DMS153 treated with DMSO at 0.1 percent for 48 hours (cell line): ENCODE measurements around the gene KLHL30.

ENCODE experiments used
- DNase-seq: peaks from one replicate; lab custom pipeline; 2025; ENCODE audit not compliant: unreplicated experiment; lab: John Stamatoyannopoulos, UW

The KLHL30 gene

GRCh38 chr2:238117199-238118154, 21.0 kb upstream of the KLHL30 start:
- DNase-seq: no peak

- DNase-seq: no peak
Observed at GRCh38 chr2:238119756-238120462, 18.6 kb upstream of the KLHL30 start.

GRCh38 chr2:238120463-238121298, 17.8 kb upstream of the KLHL30 start:
- no peak for DNase-seq

DNA sequence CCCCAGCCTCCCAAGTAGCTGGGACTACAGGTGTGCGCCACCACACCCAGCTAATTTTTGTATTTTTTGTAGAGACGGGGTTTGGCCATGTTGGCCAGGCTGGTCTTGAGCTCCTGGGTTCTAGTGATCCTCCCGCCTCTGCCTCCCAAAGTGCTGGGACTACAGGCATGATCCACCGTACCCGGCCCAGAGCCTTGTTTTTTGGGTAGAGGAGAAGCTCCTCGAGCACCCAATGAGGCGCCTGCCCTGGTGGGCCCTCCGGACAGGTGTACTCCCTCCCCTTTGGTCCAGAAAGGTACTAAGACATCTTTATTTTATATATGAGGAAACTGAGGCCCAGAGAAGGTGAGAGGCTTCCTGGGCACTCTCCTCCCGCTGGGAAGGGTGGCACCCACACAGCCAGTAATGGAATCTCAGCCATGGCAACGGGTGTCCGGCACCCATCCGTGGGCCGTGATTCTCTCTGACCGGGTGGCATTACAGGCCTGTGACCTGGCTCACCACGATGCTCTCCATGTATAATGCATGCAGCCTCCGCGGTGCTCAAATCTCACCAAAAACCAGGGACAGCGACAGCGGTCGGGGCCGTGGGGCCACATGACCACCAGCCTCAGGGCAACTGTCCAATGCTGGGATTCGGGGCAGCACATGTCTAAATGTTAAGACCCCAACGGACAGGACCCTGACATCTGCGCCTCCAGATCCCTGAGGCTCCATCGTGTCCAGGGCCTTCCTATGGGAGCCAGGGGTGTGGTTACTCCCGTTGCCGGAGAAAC, 16.8 kb upstream of the KLHL30 start:
- DNase-seq: no peak

DNA sequence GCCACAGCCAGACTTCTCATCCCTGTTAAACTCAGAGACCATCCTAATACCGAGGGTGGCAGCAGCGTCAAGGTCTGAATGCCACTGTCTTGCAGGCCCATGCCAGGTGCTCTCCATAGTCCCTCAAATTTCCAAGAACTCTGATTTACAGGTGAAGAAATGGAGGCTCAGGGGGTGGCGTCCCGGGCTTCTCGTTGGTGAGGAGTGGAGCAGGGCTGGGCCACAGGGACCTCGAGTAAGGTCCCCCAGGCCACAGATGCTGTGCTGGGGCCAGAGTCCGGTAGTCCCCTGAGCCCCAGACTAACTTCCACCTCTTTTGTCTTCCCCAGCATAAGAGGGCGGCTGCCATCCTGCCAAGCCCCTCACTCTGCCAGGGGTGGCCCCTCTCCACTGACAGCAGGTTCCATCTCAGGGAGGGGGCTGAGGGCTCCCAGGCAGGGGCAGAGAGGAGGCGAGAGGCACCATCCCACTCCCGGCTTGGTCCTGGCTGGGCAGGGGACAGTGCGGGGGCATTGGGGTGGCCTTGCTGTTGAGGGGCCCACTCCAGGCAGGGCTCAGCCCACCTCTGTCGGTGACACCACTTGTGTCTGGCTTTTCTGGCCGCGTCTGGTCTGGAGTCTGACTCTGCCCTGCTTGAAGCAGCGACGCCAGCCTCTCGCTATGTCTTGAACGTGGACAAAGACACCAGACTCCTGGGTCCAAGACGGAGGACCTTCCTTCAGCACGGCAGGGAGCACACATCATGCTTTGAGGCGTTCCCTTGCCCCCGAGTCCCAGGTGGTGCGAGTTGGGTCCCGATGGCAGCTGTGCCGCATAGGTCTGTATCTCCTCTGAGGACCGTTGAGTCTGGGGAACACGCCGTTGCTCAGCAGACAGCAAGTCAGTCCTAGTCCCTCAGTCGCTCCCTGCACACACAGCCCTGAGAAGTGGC, 15.9 kb upstream of the KLHL30 start:
- no peak for DNase-seq

DNA sequence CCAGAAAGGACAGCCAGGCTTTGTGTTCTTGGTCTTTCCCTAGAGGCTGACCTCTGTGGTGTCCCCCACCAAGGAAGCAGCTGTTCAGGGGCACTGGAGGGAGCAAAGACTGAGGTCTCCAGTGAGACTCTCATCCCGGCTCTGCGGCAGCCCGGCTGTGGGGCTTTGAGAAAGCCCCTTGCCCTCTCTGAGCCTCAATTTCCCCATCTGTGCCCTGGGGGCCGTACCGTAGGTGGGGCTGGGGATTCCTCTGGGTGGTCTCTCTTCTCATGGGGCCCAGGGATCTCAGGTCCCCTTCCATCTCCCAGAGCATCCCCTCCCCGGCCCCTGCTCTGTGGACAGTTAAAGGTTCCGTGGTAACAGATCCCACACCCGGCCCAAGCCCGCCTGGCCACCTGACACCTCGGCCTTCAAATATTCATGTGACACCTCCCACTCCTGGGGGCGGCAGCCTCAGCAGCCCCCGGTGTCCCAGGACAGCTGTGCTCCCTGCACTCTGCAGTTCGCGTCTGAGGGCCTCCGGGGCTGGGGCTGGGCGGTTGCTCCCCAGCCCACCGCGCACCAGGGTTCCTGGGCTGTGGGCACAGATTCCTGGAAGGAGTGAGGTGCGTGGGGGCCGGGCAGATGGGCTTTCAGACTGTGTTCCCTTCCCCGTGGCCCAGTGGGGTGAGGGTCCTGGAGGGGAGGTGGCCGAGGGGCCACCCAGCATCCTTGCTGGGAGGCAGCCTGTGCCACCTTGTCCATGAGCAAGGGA, 15.1 kb upstream of the KLHL30 start:
- DNase-seq: no peak

DNA sequence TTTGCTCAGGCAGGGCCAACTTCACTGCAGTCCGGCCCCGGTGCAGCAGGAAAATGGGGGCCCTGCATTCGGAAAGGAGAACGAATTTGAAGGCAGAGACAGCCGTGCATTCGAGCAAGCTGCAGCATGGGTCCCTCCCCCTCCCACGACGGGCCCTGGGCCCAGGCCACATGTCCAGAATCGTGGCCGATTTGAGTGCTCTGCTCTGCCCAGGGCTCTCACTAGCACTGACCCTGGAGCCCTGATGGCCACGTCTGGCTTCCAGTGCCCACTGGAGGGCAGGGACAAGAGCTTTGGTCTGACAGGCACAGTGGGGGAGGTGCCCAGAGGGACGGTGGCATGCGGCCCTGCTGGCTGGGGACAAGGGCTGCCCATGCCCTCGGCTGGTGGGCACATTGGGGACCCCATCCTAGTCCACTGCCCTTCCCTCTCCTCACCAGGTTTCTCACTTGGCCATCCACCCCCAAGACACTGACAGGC, 14.4 kb upstream of the KLHL30 start:
- no peak for DNase-seq

GRCh38 chr2:238124488-238125126, 13.9 kb upstream of the KLHL30 start:
- no peak for DNase-seq

DNA sequence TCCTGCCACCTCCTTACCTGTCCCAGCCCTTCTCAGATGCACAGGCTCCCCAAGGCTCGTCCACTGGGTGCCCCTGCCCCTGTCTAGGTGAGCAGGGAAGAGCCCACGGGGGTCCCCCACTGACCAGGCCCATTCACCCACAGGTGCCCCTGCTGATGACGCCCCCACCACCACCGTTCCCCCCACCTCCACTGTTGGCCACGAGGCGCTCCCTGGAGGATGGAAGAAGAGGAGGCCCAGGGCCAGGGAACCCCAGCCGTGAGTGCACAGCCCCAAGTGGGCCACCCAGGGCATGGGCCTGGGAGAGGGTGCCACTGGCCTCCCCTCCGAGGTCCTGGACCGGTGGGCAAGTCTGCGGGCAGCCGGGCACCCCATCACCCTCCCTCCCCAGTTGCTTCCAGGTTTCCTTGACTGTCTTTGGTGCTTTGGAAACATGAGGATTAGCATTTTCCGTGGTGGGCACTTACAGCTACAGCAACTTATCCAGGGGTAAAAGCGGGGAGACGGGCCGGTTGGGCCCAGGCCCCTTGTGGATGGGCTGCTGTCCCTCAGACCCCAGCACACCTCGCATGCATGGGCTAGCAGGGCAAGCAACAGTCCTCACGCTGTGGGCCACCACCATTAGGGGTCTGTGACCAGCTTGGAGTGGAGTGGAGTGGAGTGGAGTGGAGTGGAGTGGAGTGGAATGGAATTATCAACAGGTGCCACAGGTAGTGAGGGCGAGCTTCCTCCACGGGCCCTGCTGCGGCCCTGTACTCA, 13.2 kb upstream of the KLHL30 start:
- DNase-seq: no peak

DNA sequence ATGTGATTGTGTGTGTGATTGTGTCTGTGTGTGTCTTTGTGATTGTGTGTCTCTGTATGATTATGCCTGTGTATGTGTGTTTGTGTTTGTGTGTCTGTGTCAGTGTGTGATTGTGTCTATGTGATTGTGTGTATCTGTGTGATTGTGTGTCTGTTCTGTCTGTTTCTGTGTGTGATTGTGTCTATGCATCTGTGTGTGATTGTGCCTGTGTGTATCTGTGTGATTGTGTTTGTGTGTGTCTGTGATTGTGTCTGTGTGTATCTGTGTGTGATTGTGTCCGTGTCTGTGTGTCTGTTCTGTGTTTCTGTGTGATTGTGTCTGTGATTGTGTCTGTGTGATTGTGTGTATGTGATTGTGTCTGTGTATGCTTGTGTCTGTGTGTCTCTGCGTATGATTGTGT, 12.1 kb upstream of the KLHL30 start:
- DNase-seq: no peak

DNA sequence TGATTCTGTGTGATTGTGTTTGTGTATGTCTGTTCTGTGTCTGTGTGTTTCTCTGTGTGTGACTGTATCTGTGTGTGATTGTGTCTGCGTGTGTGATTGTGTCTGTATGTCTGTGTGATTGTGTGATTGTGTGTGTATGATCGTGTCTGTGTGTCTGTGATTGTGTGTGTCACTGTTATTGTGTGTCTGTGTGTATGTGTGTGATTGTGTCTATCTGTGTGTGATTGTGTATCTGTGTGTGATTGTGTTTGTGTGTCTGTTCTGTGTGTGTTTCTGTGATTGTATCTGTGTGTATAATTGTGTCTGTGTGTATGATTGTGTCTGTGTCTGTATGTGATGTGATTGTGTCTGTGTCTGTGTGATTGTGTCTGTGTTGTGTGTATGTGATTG, 11.7 kb upstream of the KLHL30 start:
- DNase-seq: no peak

DNA sequence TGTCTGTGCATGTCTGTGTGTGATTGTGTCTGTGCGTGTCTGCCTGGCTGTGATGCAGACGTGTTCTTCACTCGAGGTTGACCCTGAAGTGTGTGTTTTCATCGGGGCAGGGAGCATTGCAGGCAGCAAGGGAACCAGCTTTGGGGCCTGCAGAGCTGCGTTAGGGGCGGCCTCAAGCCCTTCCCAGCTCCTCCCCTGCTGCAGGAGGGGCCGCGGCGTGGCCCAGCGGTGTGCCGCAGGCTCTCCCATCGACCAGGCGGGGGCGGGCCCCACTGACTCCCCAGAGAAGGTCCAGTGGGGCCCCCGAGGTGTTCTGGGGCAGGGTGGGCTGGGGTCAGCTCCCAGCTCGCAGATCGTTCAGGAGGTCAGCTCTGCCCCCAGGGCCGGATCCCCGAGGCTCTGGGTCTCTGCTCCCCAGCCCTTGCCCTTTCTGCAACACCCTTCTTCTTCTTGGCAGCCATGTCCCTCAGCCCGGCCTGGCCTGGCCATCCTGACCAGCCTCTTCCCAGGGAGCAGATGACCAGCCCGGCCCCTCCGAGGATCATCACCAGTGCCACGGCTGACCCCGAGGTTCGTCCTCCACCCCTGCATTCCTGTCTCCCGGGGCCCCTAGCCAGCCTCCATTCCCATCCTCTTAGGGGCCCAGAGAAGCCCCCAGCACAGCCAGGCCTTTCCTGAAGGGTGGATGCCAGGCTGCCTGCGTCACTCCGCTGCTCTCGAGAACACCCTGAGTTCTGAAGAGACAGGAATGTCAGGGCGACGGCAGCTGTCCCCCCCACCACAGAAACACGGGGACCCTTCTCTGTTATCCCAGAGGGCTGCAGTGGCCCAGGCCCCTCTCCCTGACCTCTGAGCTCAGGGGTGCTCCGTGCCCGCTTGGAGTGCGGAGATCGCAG, 11.1 kb upstream of the KLHL30 start:
- no peak for DNase-seq

DNA sequence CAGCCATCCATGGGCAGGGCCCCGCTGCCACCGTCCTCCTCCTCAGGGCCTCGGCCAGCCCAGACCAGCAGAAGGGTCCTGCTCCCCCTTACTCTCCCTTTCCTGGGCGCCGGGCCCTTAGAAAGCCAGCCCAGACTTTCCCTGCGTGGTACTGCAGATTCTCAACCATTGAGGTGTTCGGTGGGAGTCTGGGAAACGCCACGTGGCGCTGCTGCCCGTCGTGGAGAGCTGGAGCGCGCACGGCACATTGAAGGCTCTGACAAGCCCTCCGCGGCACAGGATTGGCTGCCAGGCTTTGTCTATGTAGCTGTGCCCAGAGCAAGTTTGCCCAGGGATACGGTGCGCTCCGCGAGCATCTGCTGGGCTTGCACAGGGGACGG, 10.4 kb upstream of the KLHL30 start:
- no peak for DNase-seq

- no peak for DNase-seq
Observed at GRCh38 chr2:238128534-238129001, 9.9 kb upstream of the KLHL30 start.

- no peak for DNase-seq
Observed at GRCh38 chr2:238129166-238130010, 9.1 kb upstream of the KLHL30 start.
